DND-41 (cell line): Measurements from ENCODE around the gene NMRK2.

ENCODE experiments used
- ATAC-seq: fragments of 200-7000 bp; cut with Tn5 transposase; 3 replicates; pipeline ENCODE4 v1.9.1; 2021; ENCODE audit warnings: low read depth; ENCODE audit not compliant: insufficient read depth
- DNase-seq: peaks from one replicate; pipeline ENCODE4 v3.0.0-alpha.2; 2020
- H2AFZ ChIP-seq: 2 replicates; pipeline ENCODE4 v1.6.0; 2012; ENCODE audit warnings: low read depth, low read length
- H3K27ac ChIP-seq: 2 replicates; pipeline ENCODE4 v1.5.1; 2012; ENCODE audit warnings: low read length, inconsistent platforms
- H3K27me3 ChIP-seq: fragments of 200-600 bp; sonication (generic); 2 replicates; pipeline ENCODE4 v1.6.0; 2012; ENCODE audit warnings: low read length, mild to moderate bottlenecking, inconsistent platforms; ENCODE audit not compliant: insufficient read depth, poor library complexity
- H3K36me3 ChIP-seq: 2 replicates; pipeline ENCODE4 v1.5.1; 2012; ENCODE audit warnings: low read length, inconsistent platforms; ENCODE audit not compliant: insufficient read depth
- H3K4me1 ChIP-seq: 2 replicates; pipeline ENCODE4 v1.5.1; 2012; ENCODE audit warnings: mild to moderate bottlenecking, low read length; ENCODE audit not compliant: insufficient read depth
- H3K4me2 ChIP-seq: 2 replicates; pipeline ENCODE4 v1.6.0; 2012; ENCODE audit warnings: mild to moderate bottlenecking, moderate library complexity, low read length, inconsistent platforms; ENCODE audit not compliant: insufficient read depth
- H3K4me3 ChIP-seq, 2 experiments: fragments of 200-600 bp in 1 of 2; shearing (Covaris generic) in 1 of 2; 2 replicates each; pipeline ENCODE4 v1.5.1; 2012 to 2016; ENCODE audit warnings: inconsistent platforms in 2 of 2, low read length in 2 of 2, mild to moderate bottlenecking in 2 of 2, low read depth in 1 of 2, moderate library complexity in 1 of 2
- H3K79me2 ChIP-seq: 2 replicates; pipeline ENCODE4 v1.6.0; 2012; ENCODE audit warnings: low read length, inconsistent platforms; ENCODE audit not compliant: insufficient read depth
- H3K9ac ChIP-seq: 2 replicates; pipeline ENCODE4 v1.6.0; 2012; ENCODE audit warnings: low read depth, mild to moderate bottlenecking, inconsistent platforms, low read length, moderate library complexity
- H3K9me3 ChIP-seq: 2 replicates; pipeline ENCODE4 v1.5.1; 2012; ENCODE audit warnings: low read length, moderate library complexity, mild to moderate bottlenecking, inconsistent platforms; ENCODE audit not compliant: insufficient read depth, severe bottlenecking
- H4K20me1 ChIP-seq: 2 replicates; pipeline ENCODE4 v1.6.0; 2012; ENCODE audit warnings: low read length; ENCODE audit not compliant: insufficient read depth
- EZH2 ChIP-seq: IDR thresholded peaks from 3 replicates; pipeline ENCODE4 v1.6.1; 2012; ENCODE audit warnings: borderline replicate concordance, low read depth, mild to moderate bottlenecking, moderate library complexity, low read length, inconsistent platforms; ENCODE audit not compliant: severe bottlenecking
- TF ChIP-seq, protein P1 (sequence below): IDR thresholded peaks from 2 replicates; pipeline ENCODE4 v1.5.1; 2012; ENCODE audit warnings: borderline replicate concordance, low read length, moderate library complexity, mild to moderate bottlenecking; ENCODE audit not compliant: poor library complexity, severe bottlenecking; ENCODE audit errors: extremely low read depth

The NMRK2 gene

DNA sequence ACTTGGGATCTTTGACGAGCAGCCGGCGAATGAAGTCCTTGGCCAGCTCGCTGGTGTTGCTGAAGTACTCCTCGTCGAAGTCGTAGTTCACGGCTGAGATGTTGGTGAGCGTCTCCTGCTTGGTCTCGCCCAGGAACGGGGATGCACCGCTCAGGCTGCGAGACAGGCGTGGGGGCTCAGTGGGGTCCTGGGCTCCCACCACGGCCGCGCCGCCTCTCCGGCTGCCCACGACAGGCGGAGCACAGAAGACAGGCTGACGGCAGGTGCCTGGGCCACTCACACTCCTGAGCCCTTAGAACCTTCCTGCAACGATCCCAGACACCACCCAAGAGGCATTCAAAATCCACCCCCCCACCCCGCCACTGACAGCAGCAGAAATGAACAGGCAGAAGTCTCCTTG lies 28.1 kb downstream of the NMRK2 start:
- ATAC-seq (no peak), DNase-seq (no peak)
- Histone ChIP-seq H3K4me3 (no peak overlapping the region), H3K27me3 (no peaks in the 10 kb centered on the region), H3K4me1 (no peaks in the 10 kb centered on the region), H3K79me2 (peaks cover 1% of the 10 kb centered on the region; the same call in 1 of the 2 replicates), H3K27ac (no peak overlapping the region), H2AFZ (no peak overlapping the region), H3K36me3 (peaks cover 68% of the 10 kb centered on the region), H3K4me2 (no peak overlapping the region), H3K9ac (no peak overlapping the region), H3K9me3 (no peaks in the 10 kb centered on the region), H4K20me1 (peaks cover 4% of the 10 kb centered on the region; the same call in 1 of the 2 replicates)
- TF ChIP-seq EZH2, result no peak
- TF ChIP-seq, protein P1, sequence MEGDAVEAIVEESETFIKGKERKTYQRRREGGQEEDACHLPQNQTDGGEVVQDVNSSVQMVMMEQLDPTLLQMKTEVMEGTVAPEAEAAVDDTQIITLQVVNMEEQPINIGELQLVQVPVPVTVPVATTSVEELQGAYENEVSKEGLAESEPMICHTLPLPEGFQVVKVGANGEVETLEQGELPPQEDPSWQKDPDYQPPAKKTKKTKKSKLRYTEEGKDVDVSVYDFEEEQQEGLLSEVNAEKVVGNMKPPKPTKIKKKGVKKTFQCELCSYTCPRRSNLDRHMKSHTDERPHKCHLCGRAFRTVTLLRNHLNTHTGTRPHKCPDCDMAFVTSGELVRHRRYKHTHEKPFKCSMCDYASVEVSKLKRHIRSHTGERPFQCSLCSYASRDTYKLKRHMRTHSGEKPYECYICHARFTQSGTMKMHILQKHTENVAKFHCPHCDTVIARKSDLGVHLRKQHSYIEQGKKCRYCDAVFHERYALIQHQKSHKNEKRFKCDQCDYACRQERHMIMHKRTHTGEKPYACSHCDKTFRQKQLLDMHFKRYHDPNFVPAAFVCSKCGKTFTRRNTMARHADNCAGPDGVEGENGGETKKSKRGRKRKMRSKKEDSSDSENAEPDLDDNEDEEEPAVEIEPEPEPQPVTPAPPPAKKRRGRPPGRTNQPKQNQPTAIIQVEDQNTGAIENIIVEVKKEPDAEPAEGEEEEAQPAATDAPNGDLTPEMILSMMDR, result no peak

- Histone ChIP-seq H3K27me3 (no peaks in the 10 kb centered on the region), H3K9ac (no peak overlapping the region), H3K4me3 (no peak overlapping the region), H3K79me2 (peaks cover 22% of the 10 kb centered on the region), H3K4me1 (peaks cover 2% of the 10 kb centered on the region), H3K27ac (no peak overlapping the region), H3K4me2 (no peak overlapping the region), H3K9me3 (no peaks in the 10 kb centered on the region), H4K20me1 (peaks cover 18% of the 10 kb centered on the region), H3K36me3 (peaks cover 75% of the 10 kb centered on the region), H2AFZ (no peak overlapping the region)
- DNase-seq, result no peak
- TF ChIP-seq EZH2, result no peak
- TF ChIP-seq, protein P1, result no peak
- no peak for ATAC-seq
Observed at GRCh38 chr19:3963458-3964255, 30.8 kb downstream of the NMRK2 start.

DNA sequence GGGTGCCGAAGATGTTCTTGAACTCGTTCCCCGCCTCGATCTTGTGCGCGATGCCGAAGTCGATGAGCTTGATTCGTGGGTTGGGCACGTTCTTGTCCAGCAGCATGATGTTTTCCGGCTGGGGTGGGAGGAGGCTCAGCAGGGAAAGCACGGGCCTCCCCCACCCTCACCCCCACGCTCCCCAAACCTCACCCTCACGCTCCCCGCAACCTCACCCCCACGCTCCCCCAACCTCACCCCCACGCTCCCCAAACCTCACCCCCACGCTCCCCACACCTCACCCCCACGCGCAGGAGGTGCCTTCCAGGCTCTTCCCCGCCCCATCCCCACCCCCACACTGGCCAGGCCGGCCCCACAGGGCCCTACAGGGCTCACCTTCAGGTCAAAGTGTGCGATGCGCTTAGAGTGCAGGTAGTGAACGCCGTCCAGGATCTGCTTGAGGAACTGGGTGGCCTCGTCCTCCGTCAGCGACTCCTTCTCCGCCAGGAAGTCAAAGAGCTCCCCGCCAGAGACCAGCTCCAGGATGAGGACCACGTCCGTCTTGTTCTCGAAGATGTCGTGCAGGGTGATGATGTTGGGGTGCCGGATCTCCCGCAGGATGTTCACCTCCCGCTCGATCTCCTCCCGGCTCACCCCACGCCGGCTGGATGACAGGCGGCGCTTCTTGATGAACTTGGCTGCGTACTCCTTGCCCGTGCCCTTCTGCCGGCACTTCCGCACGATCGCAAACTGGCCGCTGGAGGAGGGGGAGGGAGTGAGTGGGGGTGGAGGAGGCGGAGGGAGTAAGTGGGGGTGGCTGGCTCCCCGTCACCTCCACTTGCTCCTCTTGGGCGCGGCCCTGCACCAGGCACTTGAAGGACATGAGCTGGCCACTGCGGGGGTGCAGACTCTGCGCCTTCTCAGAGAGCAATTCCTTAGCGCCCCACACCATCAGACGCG lies 31.7 kb downstream of the NMRK2 start:
- Histone ChIP-seq H3K4me2 (no peak overlapping the region), H3K4me1 (peaks cover 11% of the 10 kb centered on the region), H3K4me3 (no peak overlapping the region), H4K20me1 (peaks cover 26% of the 10 kb centered on the region), H3K27me3 (no peaks in the 10 kb centered on the region), H3K79me2 (peaks cover 31% of the 10 kb centered on the region), H3K9ac (no peak overlapping the region), H3K36me3 (peaks cover 77% of the 10 kb centered on the region), H2AFZ (no peak overlapping the region), H3K27ac (no peak overlapping the region), H3K9me3 (no peaks in the 10 kb centered on the region)
- DNase-seq (no peak), ATAC-seq (no peak)
- TF ChIP-seq, protein P1, result no peak
- TF ChIP-seq EZH2, result no peak
